Activated T-cell treated with anti-CD3 and anti-CD28 coated beads, Interleukin-2, amount 50 U/mL, for 4 hours (primary cell): ENCODE data around the gene CAMTA1. TPM values are rescaled to one million over a fixed set of nuclear protein-coding genes. Genes with fewer than 3 reads are reported as not detected.

Experiments
- ATAC-seq, 2 donors: fragments of 200-7000 bp; cut with Tn5 transposase; one replicate each; pipeline ENCODE4 v1.10.0; 2021
- DNase-seq: peaks from one replicate; pipeline ENCODE4 v3.0.0-alpha.2; 2020
- H3K27me3 Mint-ChIP-seq: one replicate; pipeline ENCODE4 v1.8.0; 2021; ENCODE audit warnings: low read depth, mixed read lengths
- H3K36me3 Mint-ChIP-seq: one replicate; pipeline ENCODE4 v1.8.0; 2022; ENCODE audit warnings: mixed read lengths; ENCODE audit not compliant: insufficient read depth
- H3K4me1 Mint-ChIP-seq: one replicate; pipeline ENCODE4 v1.8.0; 2021; ENCODE audit warnings: low read depth, mixed read lengths
- H3K4me3 Mint-ChIP-seq: one replicate; pipeline ENCODE4 v1.8.0; 2021; ENCODE audit warnings: mild to moderate bottlenecking, moderate library complexity, mixed read lengths
- H3K9me3 Mint-ChIP-seq: one replicate; pipeline ENCODE4 v1.8.0; 2021; ENCODE audit warnings: mixed read lengths
- total RNA-seq, 3 donors: library from RNA; stranded (reverse); gene quantifications; one replicate each; pipeline ENCODE4 v1.2.1, GENCODE V29; 2021

CAMTA1 gene
- total RNA-seq, 3 donors from 2014 or later = 47.5 to 50.3 (median 47.7) TPM

DNA sequence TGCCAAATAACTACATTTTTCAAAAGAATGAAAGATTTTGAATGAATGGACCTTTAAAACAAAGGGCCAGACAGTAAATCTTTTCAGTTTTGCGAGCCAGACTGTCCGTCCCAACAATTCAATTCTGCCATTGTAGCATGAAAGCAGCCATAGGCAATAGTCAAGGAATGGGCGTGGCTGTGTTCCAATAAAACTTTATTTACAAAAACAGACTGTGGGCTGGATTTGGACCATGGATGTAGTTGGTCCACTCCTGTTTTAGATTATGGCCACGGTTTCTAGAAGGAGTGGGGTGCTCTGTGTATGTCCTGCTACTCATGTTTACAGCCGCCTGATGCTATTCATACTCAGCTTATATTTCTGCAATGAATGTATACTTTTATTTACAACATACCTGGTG, 474.7 kb downstream of the CAMTA1 start:
- ATAC-seq (no peak), DNase-seq (no peak)
- H3K36me3 Mint-ChIP-seq = no peaks in the 10 kb centered on the region
- H3K4me3 Mint-ChIP-seq = no peak overlapping the region
- H3K9me3 Mint-ChIP-seq = no peaks in the 10 kb centered on the region
- no peaks in the 10 kb centered on the region for H3K4me1 Mint-ChIP-seq
- peaks cover 9% of the 10 kb centered on the region for H3K27me3 Mint-ChIP-seq

DNA sequence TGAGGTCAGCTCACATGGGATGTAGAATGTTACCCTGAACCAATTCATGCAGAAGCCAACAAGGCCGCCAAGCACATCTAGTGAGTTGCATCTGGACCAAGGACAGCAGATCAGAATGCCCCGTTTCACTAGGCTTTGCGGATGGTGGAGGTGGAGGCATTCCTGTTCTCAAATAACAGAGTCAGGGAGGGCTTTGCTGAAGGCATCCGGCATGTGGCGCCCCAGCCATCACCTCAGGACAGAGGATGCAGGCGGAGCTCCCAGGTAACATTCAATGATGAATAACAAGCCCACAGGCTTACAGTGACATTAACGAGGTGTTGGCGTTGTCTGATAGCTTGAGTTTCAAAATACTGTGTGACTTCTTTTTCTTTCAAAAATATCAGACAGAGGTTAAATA, 476.2 kb downstream of the CAMTA1 start:
- ATAC-seq (no peak), DNase-seq (no peak)
- H3K27me3 Mint-ChIP-seq = peaks cover 11% of the 10 kb centered on the region
- H3K36me3 Mint-ChIP-seq = no peaks in the 10 kb centered on the region
- H3K4me1 Mint-ChIP-seq = no peaks in the 10 kb centered on the region
- no peaks in the 10 kb centered on the region for H3K9me3 Mint-ChIP-seq
- H3K4me3 Mint-ChIP-seq = no peak overlapping the region

DNA sequence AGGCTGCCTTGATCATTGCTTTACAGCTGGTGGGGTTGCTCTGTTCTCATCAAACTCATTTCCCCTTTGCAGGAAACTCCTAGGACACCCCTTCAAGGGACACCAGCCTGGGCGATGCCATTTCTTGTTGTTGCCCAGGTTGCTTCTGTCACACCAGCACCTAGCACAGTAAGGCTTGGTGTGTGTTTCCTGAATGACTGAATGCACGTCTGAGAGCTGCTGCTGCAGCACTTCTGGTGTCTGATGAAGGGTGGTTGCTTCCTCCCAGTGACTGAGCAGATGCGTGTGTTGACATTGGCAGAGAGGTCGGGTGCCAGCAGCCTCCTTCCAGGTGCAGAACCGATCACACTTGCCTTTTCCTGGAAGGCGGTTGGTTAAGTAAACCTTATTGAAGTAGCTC, 477.4 kb downstream of the CAMTA1 start:
- ATAC-seq (no peak), DNase-seq (no peak)
- Mint-ChIP-seq H3K4me3 (no peak overlapping the region), H3K9me3 (no peaks in the 10 kb centered on the region), H3K27me3 (peaks cover 15% of the 10 kb centered on the region), H3K4me1 (no peaks in the 10 kb centered on the region), H3K36me3 (no peaks in the 10 kb centered on the region)

DNA sequence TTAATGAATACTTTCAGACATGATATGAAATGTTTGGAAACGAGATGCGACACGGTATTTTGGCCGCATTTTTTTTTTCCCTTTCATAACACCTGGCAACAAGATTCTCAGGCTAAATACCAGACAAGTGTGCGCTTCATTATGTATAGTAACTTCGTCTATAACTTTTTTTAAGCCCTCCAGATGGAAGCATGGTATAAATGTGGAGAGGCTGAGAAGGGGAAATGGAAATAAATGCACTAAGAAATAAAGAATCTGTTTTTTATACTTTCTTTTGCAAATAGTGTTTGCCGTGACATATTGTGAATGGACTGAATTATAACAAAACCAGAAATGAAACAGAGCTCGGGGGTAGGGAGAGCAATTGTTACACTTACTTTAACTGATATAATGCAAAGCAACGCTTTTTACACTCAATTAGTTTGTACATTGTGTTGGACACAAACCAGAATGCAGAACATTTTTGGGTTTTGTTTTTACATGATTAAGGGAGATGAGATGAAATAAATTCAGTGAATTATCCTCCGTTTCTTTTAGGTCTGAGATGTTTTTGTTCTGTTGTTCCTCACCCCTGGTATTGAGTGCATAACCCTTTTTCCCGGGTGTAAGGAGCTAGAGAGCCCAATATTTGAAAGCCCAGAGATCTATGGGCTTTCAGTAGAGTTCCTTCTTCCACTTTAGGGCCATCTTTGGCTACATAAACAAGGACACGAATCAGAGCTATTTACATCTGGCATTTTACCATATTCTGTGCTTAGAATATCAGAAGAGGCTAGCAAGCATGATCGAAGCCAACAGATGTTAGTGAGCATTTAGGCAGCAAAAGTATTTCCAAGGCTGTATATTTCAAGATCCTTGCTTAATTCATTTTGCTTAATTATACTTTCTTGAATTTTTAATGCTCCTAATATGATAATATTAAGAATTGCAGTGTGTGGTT, 478.0 kb downstream of the CAMTA1 start:
- ATAC-seq (no peak), DNase-seq (no peak)
- Mint-ChIP-seq H3K4me3 (no peak overlapping the region), H3K4me1 (no peaks in the 10 kb centered on the region), H3K36me3 (no peaks in the 10 kb centered on the region), H3K9me3 (peaks cover under 1% of the 10 kb centered on the region), H3K27me3 (peaks cover 15% of the 10 kb centered on the region)

DNA sequence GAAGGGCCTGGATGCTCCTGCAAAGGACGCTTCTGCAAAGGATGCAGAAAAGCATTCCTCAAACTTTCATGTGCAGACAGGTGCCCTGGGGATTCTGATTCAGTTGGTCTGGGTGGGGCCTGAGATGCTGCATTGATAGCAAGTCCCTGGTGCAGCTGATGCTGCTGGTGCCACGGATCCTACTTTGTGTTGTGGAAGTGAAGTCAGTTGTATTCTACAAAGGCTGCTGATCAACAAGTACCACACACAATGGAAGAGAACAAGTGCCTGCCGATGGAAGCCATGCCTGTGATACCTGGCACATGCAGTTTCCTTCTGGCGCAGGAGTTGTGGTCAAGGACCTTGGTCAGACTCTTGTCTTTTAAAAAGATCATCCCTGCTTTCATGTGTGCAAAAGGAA, 478.8 kb downstream of the CAMTA1 start:
- H3K4me3 Mint-ChIP-seq = no peak overlapping the region
- peaks cover 7% of the 10 kb centered on the region for H3K9me3 Mint-ChIP-seq
- no peak for DNase-seq

DNA sequence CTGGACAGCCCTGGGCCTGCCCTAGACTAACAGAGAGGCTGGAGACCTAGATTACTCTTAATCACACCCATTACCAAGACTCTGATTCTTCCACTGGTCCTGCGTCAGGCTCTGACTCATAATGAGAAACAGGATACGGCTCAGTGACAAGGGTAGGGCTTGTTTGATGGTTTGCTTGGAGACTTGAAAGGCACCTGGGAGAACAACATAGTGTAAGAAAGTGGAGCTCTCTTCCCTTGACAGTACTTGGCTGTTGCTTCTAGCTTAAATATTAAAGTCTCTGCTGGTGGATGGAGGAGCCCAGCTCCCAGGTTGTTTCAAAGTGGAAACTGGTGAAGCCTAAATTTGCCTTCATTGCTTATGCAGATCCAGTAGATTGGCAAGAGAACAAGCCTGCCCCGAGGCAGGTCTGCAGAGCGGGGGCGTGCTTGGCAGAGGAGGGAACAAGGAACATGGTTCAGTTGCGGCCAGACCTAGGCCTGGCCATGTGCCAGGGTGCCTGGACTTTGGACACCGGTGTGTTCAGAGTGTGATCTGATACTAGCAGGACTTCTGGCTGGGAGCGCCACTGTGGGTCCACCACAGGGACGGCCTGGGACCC, 480.6 kb downstream of the CAMTA1 start:
- H3K4me3 Mint-ChIP-seq = no peak overlapping the region
- no peaks in the 10 kb centered on the region for H3K4me1 Mint-ChIP-seq
- no peak for ATAC-seq
- no peak for DNase-seq
- H3K9me3 Mint-ChIP-seq = peaks cover 14% of the 10 kb centered on the region
- H3K36me3 Mint-ChIP-seq = no peaks in the 10 kb centered on the region
- peaks cover 19% of the 10 kb centered on the region for H3K27me3 Mint-ChIP-seq

More for the DNA sequence above, 478.8 kb downstream of the CAMTA1 start:
- no peaks in the 10 kb centered on the region for H3K36me3 Mint-ChIP-seq
- peaks cover 15% of the 10 kb centered on the region for H3K27me3 Mint-ChIP-seq
- no peak for ATAC-seq
- H3K4me1 Mint-ChIP-seq = no peaks in the 10 kb centered on the region

DNA sequence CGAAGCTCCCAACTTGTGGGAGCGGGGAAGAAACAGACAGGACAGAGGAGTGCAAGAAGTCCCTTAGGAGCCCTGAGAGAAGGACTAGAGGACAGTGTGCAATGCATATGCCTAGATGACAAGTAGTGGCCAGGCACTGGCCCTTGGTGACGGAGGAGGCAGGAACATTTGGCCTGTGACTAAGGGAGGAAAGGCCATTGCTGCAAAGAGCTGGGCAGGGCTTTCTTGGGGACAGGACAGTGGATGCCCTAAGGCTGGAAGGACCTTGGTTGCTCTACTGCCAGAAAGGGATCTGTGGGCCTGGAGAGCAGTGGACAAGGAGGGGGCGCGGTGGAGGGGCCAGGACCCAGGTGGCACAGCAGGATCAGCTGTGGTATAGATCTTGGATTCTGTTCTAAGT, 481.3 kb downstream of the CAMTA1 start:
- no peak overlapping the region for H3K4me3 Mint-ChIP-seq
- H3K4me1 Mint-ChIP-seq = no peaks in the 10 kb centered on the region
- peaks cover 26% of the 10 kb centered on the region for H3K27me3 Mint-ChIP-seq
- peaks cover 14% of the 10 kb centered on the region for H3K9me3 Mint-ChIP-seq
- DNase-seq (no peak), ATAC-seq (no peak)
- H3K36me3 Mint-ChIP-seq = no peaks in the 10 kb centered on the region

DNA sequence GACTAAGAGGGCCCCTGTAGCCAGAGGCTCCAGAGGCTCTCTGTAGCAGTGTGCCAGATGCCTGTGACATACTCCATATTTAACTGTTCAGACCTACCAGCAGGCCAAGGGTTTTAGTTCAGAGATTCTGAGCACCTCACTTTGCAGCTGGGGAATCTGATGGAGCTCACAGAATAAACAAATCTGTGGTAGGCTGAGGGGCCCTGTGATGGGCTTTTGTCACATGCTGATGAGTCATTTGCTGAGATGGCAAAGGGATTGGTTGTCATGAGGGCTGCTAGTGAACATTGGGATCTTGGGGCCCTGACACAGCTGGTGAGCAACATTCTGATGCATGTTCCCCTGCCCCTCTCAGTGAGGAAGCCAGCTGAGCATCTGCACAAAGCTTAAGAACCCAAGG, 482.2 kb downstream of the CAMTA1 start:
- Mint-ChIP-seq H3K4me1 (no peaks in the 10 kb centered on the region), H3K36me3 (no peaks in the 10 kb centered on the region), H3K9me3 (peaks cover 14% of the 10 kb centered on the region), H3K4me3 (no peak overlapping the region), H3K27me3 (peaks cover 26% of the 10 kb centered on the region)
- DNase-seq = no peak
- no peak for ATAC-seq

DNA sequence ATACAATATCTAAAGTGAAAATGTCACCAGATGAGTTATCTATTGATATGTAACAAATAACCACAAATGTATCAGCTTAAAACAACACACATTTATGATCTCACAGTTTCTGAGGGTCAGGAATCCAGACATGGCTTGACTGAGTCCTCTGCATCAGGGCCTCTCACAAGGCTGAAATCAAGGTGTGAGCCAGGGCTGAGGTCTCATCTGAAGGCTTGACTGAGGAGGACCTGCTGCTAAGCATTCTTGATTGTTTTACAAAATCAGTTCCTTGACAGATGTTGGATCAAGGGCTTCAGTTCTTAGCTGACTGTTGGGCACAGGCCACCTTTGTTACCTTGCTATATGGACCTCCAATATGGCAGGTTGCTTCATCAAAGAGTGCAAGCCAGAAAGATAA, 483.7 kb downstream of the CAMTA1 start:
- no peaks in the 10 kb centered on the region for H3K36me3 Mint-ChIP-seq
- no peaks in the 10 kb centered on the region for H3K4me1 Mint-ChIP-seq
- peaks cover 17% of the 10 kb centered on the region for H3K27me3 Mint-ChIP-seq
- ATAC-seq = no peak
- H3K9me3 Mint-ChIP-seq = peaks cover 14% of the 10 kb centered on the region
- H3K4me3 Mint-ChIP-seq = no peak overlapping the region
- DNase-seq = no peak

DNA sequence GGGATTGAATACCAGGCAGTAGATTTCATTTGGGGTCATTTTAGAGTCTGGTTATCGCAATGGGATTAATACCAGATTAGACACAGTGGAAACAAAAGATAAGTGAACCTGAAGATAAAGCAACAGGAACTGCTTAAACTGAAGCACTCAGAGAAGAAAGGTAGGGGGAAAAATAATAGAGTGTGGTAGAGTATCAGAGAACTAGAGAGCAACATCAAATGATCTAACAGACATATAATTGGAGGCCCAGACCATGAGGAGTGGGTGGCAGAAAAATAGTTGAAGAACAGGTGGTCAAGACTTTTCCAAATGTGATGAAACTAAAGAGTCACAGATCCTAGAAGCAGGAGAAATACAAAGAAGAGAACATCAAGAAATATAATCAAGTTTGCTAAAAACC, 484.3 kb downstream of the CAMTA1 start:
- Mint-ChIP-seq H3K9me3 (peaks cover 14% of the 10 kb centered on the region), H3K4me3 (no peak overlapping the region), H3K4me1 (no peaks in the 10 kb centered on the region), H3K36me3 (no peaks in the 10 kb centered on the region), H3K27me3 (peaks cover 17% of the 10 kb centered on the region)
- ATAC-seq (no peak), DNase-seq (no peak)

DNA sequence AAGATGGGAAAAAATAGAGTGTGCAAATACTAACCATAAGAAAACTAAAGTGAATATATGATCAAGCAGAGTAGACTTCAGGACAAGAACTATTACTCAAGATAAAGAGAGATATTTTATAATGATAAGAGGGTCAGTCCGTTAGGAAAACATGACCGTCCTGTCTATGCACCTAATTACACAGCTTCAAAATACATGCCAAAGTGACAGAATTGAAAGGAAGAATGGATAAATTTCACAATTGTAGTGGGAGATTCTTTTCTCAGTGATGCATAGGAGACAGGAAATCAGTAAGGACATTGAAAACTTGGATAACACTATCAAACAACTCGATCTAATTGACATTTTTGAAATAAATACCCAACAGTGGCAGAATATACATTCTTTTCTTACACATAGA, 489.0 kb downstream of the CAMTA1 start:
- DNase-seq = no peak
- Mint-ChIP-seq H3K4me3 (no peak overlapping the region), H3K9me3 (peaks cover 6% of the 10 kb centered on the region), H3K27me3 (peaks cover 13% of the 10 kb centered on the region), H3K36me3 (no peaks in the 10 kb centered on the region), H3K4me1 (no peaks in the 10 kb centered on the region)
- ATAC-seq = no peak

DNA sequence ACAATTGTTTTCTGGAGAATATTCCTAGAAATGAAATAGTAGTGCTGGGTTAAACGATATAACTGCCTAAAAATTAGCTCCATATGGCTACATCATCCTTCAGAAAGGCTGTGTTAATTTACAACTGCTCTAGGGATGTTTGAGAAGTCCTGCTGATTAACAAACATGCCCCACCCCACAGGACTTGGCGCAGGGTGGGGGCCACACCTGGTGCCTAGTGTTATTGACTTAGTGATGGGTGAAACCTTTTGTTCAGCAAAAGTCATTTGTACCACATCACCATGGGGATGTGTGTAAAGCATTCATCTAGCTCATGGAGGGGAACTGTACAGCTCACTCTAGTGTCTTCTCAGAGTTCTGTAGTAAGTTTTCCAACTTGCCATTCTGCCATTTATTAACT, 492.8 kb downstream of the CAMTA1 start:
- Mint-ChIP-seq H3K36me3 (no peaks in the 10 kb centered on the region), H3K27me3 (peaks cover 2% of the 10 kb centered on the region), H3K4me1 (no peaks in the 10 kb centered on the region), H3K9me3 (no peaks in the 10 kb centered on the region), H3K4me3 (no peak overlapping the region)
- no peak for ATAC-seq
- DNase-seq = no peak

DNA sequence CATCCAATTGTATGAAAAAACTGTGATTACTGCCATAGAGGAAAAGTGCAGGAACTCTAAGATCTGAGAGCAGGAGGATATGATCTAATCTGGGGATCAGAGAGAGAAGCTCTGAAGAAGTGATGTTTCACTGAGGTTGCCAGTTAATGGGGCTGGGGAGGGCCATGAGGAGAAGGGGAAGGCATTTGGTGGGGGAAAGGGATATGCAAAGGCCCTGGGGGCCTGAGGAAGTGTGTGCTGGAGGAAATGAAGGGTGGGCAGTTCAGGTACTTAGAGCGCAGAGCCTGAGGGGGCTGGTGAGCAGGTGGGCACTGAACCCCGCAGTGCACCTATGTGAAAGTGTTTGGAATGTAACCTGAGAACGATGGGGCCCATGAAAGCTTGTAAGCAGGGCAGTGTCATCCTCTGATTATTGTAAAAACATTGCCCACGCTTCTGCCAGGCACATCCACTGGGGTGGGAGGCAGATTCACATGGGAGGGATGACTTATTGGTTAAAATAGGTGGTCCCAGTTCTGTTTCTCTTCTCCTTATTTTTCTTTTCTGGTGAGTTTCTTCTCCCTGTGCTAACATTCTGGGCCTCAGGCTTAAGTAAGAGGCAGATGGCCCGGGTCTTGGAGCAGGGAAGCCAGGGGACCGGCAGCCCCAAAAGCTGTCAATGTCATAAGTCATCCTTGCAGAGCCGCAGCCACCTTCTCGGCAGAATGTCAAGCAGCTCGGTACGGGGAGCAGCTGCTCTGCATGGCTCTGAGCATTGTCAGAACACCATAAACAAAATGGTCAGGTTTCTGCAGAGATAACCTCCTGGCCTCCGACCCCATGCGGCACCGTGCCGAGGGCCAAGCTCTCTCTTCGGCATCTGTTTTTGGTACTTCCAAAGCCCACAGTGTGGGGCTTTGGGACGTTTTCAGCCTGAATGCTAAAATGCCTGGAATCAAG, 493.8 kb downstream of the CAMTA1 start:
- H3K27me3 Mint-ChIP-seq = peaks cover 11% of the 10 kb centered on the region
- no peak for DNase-seq
- no peaks in the 10 kb centered on the region for H3K4me1 Mint-ChIP-seq
- no peaks in the 10 kb centered on the region for H3K36me3 Mint-ChIP-seq
- no peak overlapping the region for H3K4me3 Mint-ChIP-seq
- H3K9me3 Mint-ChIP-seq = no peaks in the 10 kb centered on the region
- ATAC-seq = no peak

DNA sequence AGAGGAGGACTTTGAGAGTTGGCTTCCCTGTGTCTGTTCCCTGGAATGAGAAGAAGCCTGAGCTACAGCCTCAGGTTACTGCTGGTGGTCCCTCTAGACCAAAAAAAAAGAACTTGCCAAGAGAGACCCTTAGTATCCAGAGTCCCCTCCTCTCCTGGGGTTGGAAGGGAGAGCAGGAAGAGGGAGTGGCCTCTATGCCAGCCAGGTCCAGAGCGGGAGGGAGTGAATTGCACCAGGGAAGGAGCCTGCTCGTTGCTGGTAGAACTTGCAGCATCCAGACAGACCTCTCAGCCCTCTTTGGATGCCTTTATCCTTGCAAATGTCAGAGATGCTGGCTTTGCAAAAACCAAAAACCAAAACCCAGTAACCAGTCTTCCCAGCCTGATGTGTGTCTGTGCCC, 494.5 kb downstream of the CAMTA1 start:
- DNase-seq (no peak), ATAC-seq (no peak)
- H3K27me3 Mint-ChIP-seq = peaks cover 15% of the 10 kb centered on the region
- no peak overlapping the region for H3K4me3 Mint-ChIP-seq
- H3K36me3 Mint-ChIP-seq = no peaks in the 10 kb centered on the region
- no peaks in the 10 kb centered on the region for H3K9me3 Mint-ChIP-seq
- no peaks in the 10 kb centered on the region for H3K4me1 Mint-ChIP-seq
